GM12873 (cell line): ENCODE results near the gene SMAP1.
A peak's percentile ranks its signal among the peaks of the same experiment; 100 is the strongest.

Experiments
- CTCF ChIP-seq: IDR thresholded peaks from 2 replicates; pipeline ENCODE4 v1.5.1; 2012; ENCODE audit warnings: low read depth, mild to moderate bottlenecking, moderate library complexity, low read length, control low read depth; ENCODE audit not compliant: insufficient read depth; ENCODE audit errors: missing control alignments

Gene SMAP1

DNA sequence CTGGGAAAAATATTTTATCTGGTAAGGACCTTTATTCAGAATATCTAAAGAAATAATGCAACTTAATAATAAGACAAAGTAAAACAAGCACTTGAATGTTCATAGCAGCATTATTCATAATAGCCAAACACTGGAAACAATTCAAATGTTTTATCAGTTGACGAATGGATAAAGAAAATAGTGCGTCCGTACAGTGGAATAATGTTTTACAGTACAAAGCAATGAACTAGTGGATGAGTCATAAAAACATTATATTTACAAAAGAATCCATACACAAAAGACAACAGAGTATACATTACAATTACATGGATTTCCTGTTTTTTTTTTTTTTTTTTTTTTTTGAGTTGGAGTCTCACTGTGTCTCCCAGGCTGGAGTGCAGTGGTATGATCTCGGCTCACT lies 12.7 kb downstream of the SMAP1 start:
- no peak for TF ChIP-seq CTCF

GRCh38 chr6:70684794-70685493 lies 17.3 kb downstream of the SMAP1 start:
- TF ChIP-seq CTCF, result no peak

DNA sequence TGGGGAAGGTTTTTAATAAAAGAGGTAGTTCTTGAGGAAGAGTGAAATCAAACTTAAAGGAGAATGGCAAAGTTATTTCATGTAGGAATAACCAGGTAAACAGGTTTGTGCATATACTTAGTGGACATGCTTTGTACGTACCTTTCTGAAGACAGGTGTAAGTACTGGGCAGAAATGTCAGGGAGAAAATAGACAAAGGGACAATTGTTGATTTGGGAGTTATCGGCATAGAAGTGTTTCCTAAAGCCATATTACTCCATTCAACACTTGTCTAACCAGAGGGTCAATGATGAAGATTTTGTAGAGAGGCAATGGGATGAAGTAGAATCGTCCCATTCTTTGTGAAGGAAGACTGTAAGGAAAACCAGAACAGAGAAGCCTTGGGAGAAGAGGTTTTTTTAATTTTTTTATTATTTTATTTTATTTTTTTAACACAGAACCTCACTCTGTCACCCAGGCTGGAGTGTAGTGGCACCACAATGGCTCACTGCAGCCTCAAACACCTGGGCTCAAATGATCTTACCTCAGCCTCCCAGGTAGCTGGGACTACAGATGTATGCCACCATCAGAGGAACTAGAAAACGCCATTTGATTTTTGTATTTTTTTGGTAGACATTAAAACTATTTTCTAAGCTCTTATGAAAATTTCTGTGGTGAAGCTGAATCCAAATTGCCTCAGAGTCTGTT lies 18.0 kb downstream of the SMAP1 start:
- no peak for TF ChIP-seq CTCF

GRCh38 chr6:70686548-70687133 lies 19.0 kb downstream of the SMAP1 start:
- TF ChIP-seq CTCF, result peak; percentile 45

- no peak for TF ChIP-seq CTCF
These were observed 26.2 kb downstream of the SMAP1 start for GRCh38 chr6:70693887-70694286.

DNA sequence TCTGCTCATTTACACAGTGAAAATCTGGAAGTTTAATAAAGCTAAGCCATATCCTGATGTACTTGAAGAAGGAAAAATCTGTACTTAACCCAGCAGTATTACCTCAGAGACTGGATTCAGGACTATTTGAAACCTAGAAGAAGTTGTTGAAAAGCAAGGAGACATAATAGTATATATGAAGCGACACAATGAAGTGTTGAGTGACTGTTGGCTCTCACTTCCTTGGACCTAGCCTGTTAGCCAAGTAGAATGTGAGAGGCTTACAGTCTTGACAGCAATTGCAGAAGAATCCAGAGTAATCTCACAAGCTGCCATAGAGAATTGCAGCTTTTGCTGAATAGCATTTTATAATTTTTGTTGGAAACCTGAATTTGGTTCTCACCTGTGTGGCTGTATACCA lies 26.7 kb downstream of the SMAP1 start:
- no peak for TF ChIP-seq CTCF
